A549 (cell line): Measurements from ENCODE around the gene NEDD4L. TPM values are rescaled to one million over a fixed set of nuclear protein-coding genes. Genes with fewer than 3 reads are reported as not detected.

Experiments used
- ATAC-seq, 2 experiments: fragments of 200-7000 bp in 1 of 2; fragments of >200 bp in 1 of 2; cut with Nextera tagmentation in 1 of 2; cut with Tn5 transposase in 1 of 2; 3 replicates each; pipeline versions ENCODE4 v1.8.0 to v1.9.1; 2018 to 2020; ENCODE audit warnings: mild to moderate bottlenecking in 1 of 2, moderate library complexity in 1 of 2
- CTCF ChIA-PET: fragments of 300-600 bp; sonication (Branson Sonifier 250); formaldehyde crosslinking; extraction: SDS; loops from one replicate; lab custom pipeline; 2021; ENCODE audit warnings: antibody characterized with exemption, inconsistent platforms; lab: Yijun Ruan, JAX
- POLR2A ChIA-PET: fragments of 350-600 bp; formaldehyde crosslinking; extraction: SDS; loops from one replicate; lab custom pipeline; 2021; ENCODE audit warnings: antibody characterized with exemption, inconsistent platforms; lab: Yijun Ruan, JAX
- DNase-seq, 2 experiments: peaks; one replicate each; pipeline versions ENCODE4 v3.0.0 to v3.0.0-alpha.2; 2011 to 2016; ENCODE audit warnings: low read depth in 1 of 2, low spot score in 1 of 2
- FAIRE-seq: peaks from 2 replicates; lab custom pipeline; 2011; peaks lifted over from hg19 to GRCh38; lab: Jason Lieb, UNC
- H3K27ac ChIP-seq, 2 experiments: fragments of >200 bp; sonication (Bioruptor Twin); formaldehyde crosslinking; 3 replicates each; pipeline ENCODE4 v1.5.1; 2016 to 2017
- H3K4me1 ChIP-seq: fragments of >200 bp; sonication (Bioruptor Twin); formaldehyde crosslinking; 3 replicates; pipeline ENCODE4 v1.6.1; 2016
- H3K4me2 ChIP-seq: fragments of >200 bp; sonication (Bioruptor Twin); formaldehyde crosslinking; 3 replicates; pipeline ENCODE4 v1.6.1; 2016
- H3K4me3 ChIP-seq: fragments of >200 bp; sonication (Bioruptor Twin); formaldehyde crosslinking; 3 replicates; pipeline ENCODE4 v1.5.1; 2016
- H3K9me3 ChIP-seq: fragments of >200 bp; sonication (Bioruptor Twin); formaldehyde crosslinking; 3 replicates; pipeline ENCODE4 v1.6.1; 2016
- CBX2 ChIP-seq: fragments of 200-600 bp; sonication (generic); IDR thresholded peaks from 2 replicates; pipeline ENCODE4 v1.6.1; 2016; ENCODE audit warnings: low read depth, mild to moderate bottlenecking, borderline replicate concordance
- CEBPB ChIP-seq, 2 experiments: fragments of >200 bp in 1 of 2; sonication (Bioruptor Twin) in 1 of 2; formaldehyde crosslinking in 1 of 2; IDR thresholded peaks; 2 replicates each; pipeline ENCODE4 v1.6.1; 2012 to 2016
- CHD2 ChIP-seq: fragments of 150-350 bp; IDR thresholded peaks from 2 replicates; pipeline ENCODE4 v1.6.1; 2014; ENCODE audit warnings: low read length; ENCODE audit not compliant: partially characterized antibody
- EHF ChIP-seq: fragments of 250-450 bp; sonication (Bioruptor Pico); IDR thresholded peaks from 2 replicates; pipeline ENCODE4 v1.5.0; 2020; ENCODE audit warnings: mild to moderate bottlenecking
- EP300 ChIP-seq, 2 experiments: fragments of >200 bp; sonication (Bioruptor Twin); formaldehyde crosslinking; IDR thresholded peaks; 2 replicates in 1 of 2; 3 replicates in 1 of 2; pipeline ENCODE4 v1.6.1; 2016 to 2017
- FOXS1 ChIP-seq: fragments of 250-450 bp; sonication (Bioruptor Pico); IDR thresholded peaks from 2 replicates; pipeline ENCODE4 v1.5.0; 2020; ENCODE audit warnings: mild to moderate bottlenecking, moderate library complexity
- GATA3 ChIP-seq: IDR thresholded peaks from 2 replicates; pipeline ENCODE4 v1.6.1; 2012; ENCODE audit warnings: borderline replicate concordance
- HDAC2 ChIP-seq: fragments of 200-600 bp; sonication (generic); IDR thresholded peaks from 2 replicates; pipeline ENCODE4 v1.6.1; 2016
- HEYL ChIP-seq: fragments of 250-450 bp; sonication (Bioruptor Pico); IDR thresholded peaks from 2 replicates; pipeline ENCODE4 v1.8.0; 2021; ENCODE audit warnings: mild to moderate bottlenecking, moderate library complexity
- HOXA7 ChIP-seq: fragments of 250-450 bp; sonication (Bioruptor Pico); IDR thresholded peaks from 2 replicates; pipeline ENCODE4 v1.5.0; 2020; ENCODE audit warnings: mild to moderate bottlenecking, moderate library complexity
- MAFK ChIP-seq: fragments of 450-650 bp; IDR thresholded peaks from 2 replicates; pipeline ENCODE4 v1.6.1; 2014; ENCODE audit not compliant: partially characterized antibody
- PHF8 ChIP-seq: fragments of 200-600 bp; sonication (generic); IDR thresholded peaks from 2 replicates; pipeline ENCODE4 v1.6.1; 2016; ENCODE audit warnings: low read depth, mild to moderate bottlenecking, antibody characterized with exemption, moderate library complexity, borderline replicate concordance
- POLR2A ChIP-seq: IDR thresholded peaks from 2 replicates; pipeline ENCODE4 v1.6.1; 2012; ENCODE audit warnings: mild to moderate bottlenecking, low read length
- POLR2AphosphoS2 ChIP-seq: conservative IDR thresholded peaks from 2 replicates; pipeline ENCODE4 v1.6.1; 2012; ENCODE audit warnings: low read length, improper control_type of control experiment, inconsistent platforms
- RAD21 ChIP-seq, 2 experiments: fragments of >200 bp in 1 of 2; sonication (Bioruptor Twin) in 1 of 2; formaldehyde crosslinking in 1 of 2; IDR thresholded peaks in 1 of 2; conservative IDR thresholded peaks in 1 of 2; 2 replicates in 1 of 2; 3 replicates in 1 of 2; pipeline ENCODE4 v1.6.1; 2012 to 2018; ENCODE audit warnings: inconsistent platforms in 1 of 2
- RCOR1 ChIP-seq: fragments of 150-350 bp; IDR thresholded peaks from 2 replicates; pipeline ENCODE4 v1.6.1; 2014; ENCODE audit warnings: antibody characterized with exemption, low read length, low read depth
- RNF2 ChIP-seq: fragments of 200-600 bp; sonication (generic); IDR thresholded peaks from 2 replicates; pipeline ENCODE4 v1.6.1; 2016; ENCODE audit warnings: low read depth, mild to moderate bottlenecking, antibody characterized with exemption, moderate library complexity, borderline replicate concordance
- SREBF2 ChIP-seq: fragments of 450-650 bp; IDR thresholded peaks from 2 replicates; pipeline ENCODE4 v1.6.1; 2014; ENCODE audit warnings: mild to moderate bottlenecking, moderate library complexity
- TFCP2L1 ChIP-seq: fragments of 250-450 bp; sonication (Bioruptor Pico); IDR thresholded peaks from 2 replicates; pipeline ENCODE4 v1.5.0; 2021; ENCODE audit warnings: mild to moderate bottlenecking
- ZFP36 ChIP-seq: fragments of 450-650 bp; IDR thresholded peaks from 2 replicates; pipeline ENCODE4 v1.6.1; 2014; ENCODE audit warnings: borderline replicate concordance; ENCODE audit not compliant: partially characterized antibody
- ZNF302 ChIP-seq: fragments of 250-450 bp; sonication (Bioruptor Pico); IDR thresholded peaks from 2 replicates; pipeline ENCODE4 v1.9.0; 2021; ENCODE audit warnings: inconsistent platforms, mild to moderate bottlenecking, moderate library complexity
- WGBS: methylation state at CpG from one replicate; pipeline ENCODE4 v1.1.6; 2017; ENCODE audit errors: missing lambda C conversion rate; 5-methylcytosine and 5-hydroxymethylcytosine counted together
- polyA plus RNA-seq, 4 experiments: library from polyadenylated mRNA; depleted of rRNA in 3 of 4; stranded (reverse); fragments of >200 nt; fragmentation: RNase III in 1 of 4; extraction: RNeasy Plus Mini Kit Qiagen cat#74134 plus additional on column Dnase treatment in 1 of 4; gene quantifications; 2 replicates in 3 of 4; 3 replicates in 1 of 4; pipeline ENCODE4 v1.2.3, GENCODE V29; 2011 to 2017
- TF ChIP-seq, protein P1 (sequence below): fragments of 150-350 bp; IDR thresholded peaks from 2 replicates; pipeline ENCODE4 v1.6.1; 2014; ENCODE audit warnings: low read depth, mild to moderate bottlenecking, low read length
- TF ChIP-seq, protein P2 (sequence below): fragments of 450-650 bp; IDR thresholded peaks from 2 replicates; pipeline ENCODE4 v1.6.1; 2014; ENCODE audit warnings: antibody characterized with exemption

The NEDD4L gene
- polyA plus RNA-seq, 2 of the 4 experiments (the other 2 are of a cell fraction), result 18.0 to 36.5 TPM

DNA sequence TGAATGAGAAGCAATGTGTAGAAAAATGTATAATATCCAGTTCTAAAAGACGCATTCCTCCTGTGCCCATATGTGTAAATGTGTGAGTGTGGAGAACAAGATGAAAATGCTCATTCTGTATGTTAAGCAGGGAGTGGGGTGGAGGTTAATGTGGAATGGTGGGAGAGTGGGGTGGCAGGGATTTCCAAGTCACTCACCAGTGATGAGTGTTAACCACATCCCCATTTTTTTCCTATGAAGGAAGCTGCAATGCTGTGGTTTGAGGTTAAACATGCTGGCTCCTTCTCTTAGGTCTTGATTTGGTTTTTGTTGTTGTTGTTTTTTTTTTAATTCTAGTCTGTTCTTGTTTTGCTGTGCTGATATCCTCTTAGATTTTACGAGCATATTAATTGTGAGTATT, 169.4 kb downstream of the NEDD4L start:
- H3K27ac ChIP-seq, result no peak overlapping the region
- TF ChIP-seq RNF2 (no peak), CBX2 (no peak), POLR2AphosphoS2 (no peak), EP300 (IDR thresholded peaks at IDR 0.05) (no peak), ZNF302 (CRISPR knock-in tag) (no peak), CHD2 (no peak), EHF (CRISPR knock-in tag) (no peak), HDAC2 (no peak), PHF8 (no peak), FOXS1 (CRISPR knock-in tag) (no peak), POLR2A (no peak), ZFP36 (no peak), HOXA7 (no peak)
- TF ChIP-seq, protein P1, sequence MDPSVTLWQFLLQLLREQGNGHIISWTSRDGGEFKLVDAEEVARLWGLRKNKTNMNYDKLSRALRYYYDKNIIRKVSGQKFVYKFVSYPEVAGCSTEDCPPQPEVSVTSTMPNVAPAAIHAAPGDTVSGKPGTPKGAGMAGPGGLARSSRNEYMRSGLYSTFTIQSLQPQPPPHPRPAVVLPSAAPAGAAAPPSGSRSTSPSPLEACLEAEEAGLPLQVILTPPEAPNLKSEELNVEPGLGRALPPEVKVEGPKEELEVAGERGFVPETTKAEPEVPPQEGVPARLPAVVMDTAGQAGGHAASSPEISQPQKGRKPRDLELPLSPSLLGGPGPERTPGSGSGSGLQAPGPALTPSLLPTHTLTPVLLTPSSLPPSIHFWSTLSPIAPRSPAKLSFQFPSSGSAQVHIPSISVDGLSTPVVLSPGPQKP, result no peak
- CTCF ChIA-PET, result interaction anchor here (1.1 kb wide), 1 partner anchor 32 kb away, joined by 3 read pairs; no protein-coding TSS in a partner anchor
- 96% methylated on average over 2 of the region's 2 CpGs for WGBS
- H3K4me2 ChIP-seq, result no peak overlapping the region
- POLR2A ChIA-PET, result no interaction called here
- ATAC-seq (no peak), FAIRE-seq (no peak), DNase-seq (no peak)
- H3K4me3 ChIP-seq, result no peak overlapping the region
- H3K9me3 ChIP-seq, result no peaks in the 10 kb centered on the region
- H3K4me1 ChIP-seq, result peaks cover 52% of the 10 kb centered on the region

DNA sequence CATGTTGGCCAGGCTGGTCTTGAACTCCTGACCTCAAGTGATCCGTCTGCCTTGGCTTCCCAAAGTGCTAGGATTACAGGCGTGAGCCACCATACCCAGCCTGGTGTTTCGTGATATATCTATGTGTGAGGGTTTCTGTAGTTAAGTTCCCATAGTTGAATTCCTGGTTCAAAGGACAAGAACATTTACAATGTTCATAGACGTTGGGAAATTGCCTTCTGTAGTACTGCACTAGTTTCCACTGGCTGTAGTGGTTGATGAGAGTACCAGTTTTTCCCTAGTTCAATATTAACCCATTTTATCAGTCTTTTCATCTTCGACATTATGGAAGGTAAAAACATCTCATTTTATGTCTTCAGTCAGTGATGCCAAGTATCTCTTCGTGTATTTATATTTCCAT, 171.0 kb downstream of the NEDD4L start:
- ChIA-PET POLR2A (interaction anchor here (0.6 kb wide), 1 partner anchor 9 kb away, joined by 3 read pairs; no protein-coding TSS in a partner anchor), CTCF (no interaction called here)
- no peak for DNase-seq
- no peaks in the 10 kb centered on the region for H3K9me3 ChIP-seq
- H3K4me3 ChIP-seq, result no peak overlapping the region
- WGBS, result 83% methylated on average over 6 of the region's 6 CpGs
- H3K27ac ChIP-seq, result no peak overlapping the region
- no peak for FAIRE-seq
- peaks cover 45% of the 10 kb centered on the region for H3K4me1 ChIP-seq
- H3K4me2 ChIP-seq, result no peak overlapping the region
- TF ChIP-seq MAFK (no peak), CEBPB (IDR thresholded peaks at IDR 0.05) (no peak), GATA3 (no peak), RCOR1 (no peak), PHF8 (no peak)
- no peak for ATAC-seq

DNA sequence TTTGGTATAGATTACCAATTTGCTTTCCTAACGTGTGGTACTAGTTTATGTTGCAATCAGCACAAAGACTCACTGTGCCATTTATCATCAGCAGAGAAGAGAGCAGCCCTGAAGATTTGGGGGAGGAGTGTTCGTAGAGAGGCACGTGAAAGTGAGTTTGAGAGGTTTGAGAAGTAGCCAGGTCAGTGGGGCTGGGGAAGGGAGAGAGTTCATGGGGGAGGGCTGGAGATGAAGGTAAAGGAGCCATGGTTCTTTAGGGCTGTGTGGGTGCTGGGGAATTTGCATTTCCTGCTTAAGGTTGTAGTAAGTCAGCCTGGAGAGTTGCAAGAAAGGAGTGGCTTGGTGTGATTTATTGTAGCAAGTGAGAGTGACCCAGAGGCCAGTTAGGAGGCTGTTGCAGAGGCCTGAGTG, 172.1 kb downstream of the NEDD4L start:
- H3K4me1 ChIP-seq, result peaks cover 49% of the 10 kb centered on the region

DNA sequence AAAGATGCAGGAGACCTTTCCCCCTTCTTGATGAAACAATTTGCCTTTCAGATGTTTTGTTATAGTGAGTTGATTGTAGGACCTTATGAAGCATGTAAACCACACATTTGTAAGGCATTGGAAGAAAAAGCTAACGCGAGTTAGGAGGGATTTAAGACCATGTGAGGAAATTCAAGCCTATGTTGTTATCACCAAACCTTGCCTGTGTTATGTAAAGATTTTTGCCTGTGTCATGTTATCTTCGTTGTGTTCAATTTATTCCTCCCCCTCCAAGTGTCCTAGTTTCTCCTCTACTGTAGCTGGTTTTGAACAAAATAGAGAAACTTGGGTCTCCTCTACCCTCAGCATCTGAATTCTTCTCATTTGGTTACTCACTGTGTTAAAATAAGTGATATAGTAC, 173.0 kb downstream of the NEDD4L start:
- 0 out of 3 replicates have a peak overlapping the region, but pooled peaks have one; percentile 49 for H3K4me2 ChIP-seq
- ATAC-seq, result no peak
- no peaks in the 10 kb centered on the region for H3K9me3 ChIP-seq
- TF ChIP-seq RAD21 (conservative IDR thresholded peaks at IDR 0.05 in 1 of 2, IDR thresholded peaks at IDR 0.05 in 1 of 2) (no peak), SREBF2 (no peak), HDAC2 (no peak), HEYL (CRISPR knock-in tag) (no peak), POLR2AphosphoS2 (no peak), TFCP2L1 (CRISPR knock-in tag) (no peak), POLR2A (no peak), EHF (CRISPR knock-in tag) (no peak), CHD2 (no peak)
- TF ChIP-seq, protein P2, sequence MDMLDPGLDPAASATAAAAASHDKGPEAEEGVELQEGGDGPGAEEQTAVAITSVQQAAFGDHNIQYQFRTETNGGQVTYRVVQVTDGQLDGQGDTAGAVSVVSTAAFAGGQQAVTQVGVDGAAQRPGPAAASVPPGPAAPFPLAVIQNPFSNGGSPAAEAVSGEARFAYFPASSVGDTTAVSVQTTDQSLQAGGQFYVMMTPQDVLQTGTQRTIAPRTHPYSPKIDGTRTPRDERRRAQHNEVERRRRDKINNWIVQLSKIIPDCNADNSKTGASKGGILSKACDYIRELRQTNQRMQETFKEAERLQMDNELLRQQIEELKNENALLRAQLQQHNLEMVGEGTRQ, result no peak
- CTCF ChIA-PET, result interaction anchor here (0.6 to 1.6 kb wide), 4 partner anchors 13 to 304 kb away, joined by 3 read pairs; no protein-coding TSS in a partner anchor
- 83% methylated on average over 3 of the region's 3 CpGs for WGBS
- POLR2A ChIA-PET, result no interaction called here
- no peak for DNase-seq
- FAIRE-seq, result no peak
- H3K4me1 ChIP-seq, result peaks cover 58% of the 10 kb centered on the region
- peak overlapping the region in 1 of 2 experiments; percentile 68; a peak in 3 of 6 replicates for H3K27ac ChIP-seq
- H3K4me3 ChIP-seq, result no peak overlapping the region

More for the DNA sequence above, 172.1 kb downstream of the NEDD4L start:
- CTCF ChIA-PET, result interaction anchor here (1.2 kb wide), 1 partner anchor 14 kb away, joined by 3 read pairs; no protein-coding TSS in a partner anchor
- POLR2A ChIA-PET, result no interaction called here
- no peak for DNase-seq
- peak; percentile 34 to 43; a peak in 5 of 6 replicates for ATAC-seq
- Histone ChIP-seq H3K4me3 (no peak overlapping the region), H3K9me3 (no peaks in the 10 kb centered on the region), H3K4me2 (peak overlapping the region; percentile 62), H3K27ac (peak overlapping the region; percentile 50 to 68; a peak in 5 of 6 replicates)
- FAIRE-seq, result no peak
- WGBS, result 42% methylated on average over 3 of the region's 3 CpGs
- TF ChIP-seq POLR2A (no peak), CEBPB (IDR thresholded peaks at IDR 0.05) (0 out of 4 replicates have a peak, but pooled peaks of 1 of the 2 experiments have one; percentile 9)
